Measurements from ENCODE around the gene CLDN6. TPM values are rescaled to one million over a fixed set of nuclear protein-coding genes. Genes with fewer than 3 reads are reported as not detected.

The CLDN6 gene
- total RNA-seq, 1 experiment from 2014 or later: 0.49 TPM

GRCh38 chr16:2967721-2968161 lies 50.2 kb downstream of the CLDN6 start:
- Histone ChIP-seq H3K9me3 (ENCODE audit: control insufficient read depth in 1 of 2, insufficient read depth in 1 of 2, low read depth in 1 of 2, low read length in 2 of 2) (no peaks in the 10 kb centered on the region), H3K9me2 (ENCODE audit: insufficient read depth) (no peaks in the 10 kb centered on the region), H4K20me1 (ENCODE audit: insufficient read depth) (peaks cover 4% of the 10 kb centered on the region; the same call in 1 of the 2 replicates), H3K27me3 (ENCODE audit: insufficient read depth, low read length) (no peaks in the 10 kb centered on the region), H3K9ac (ENCODE audit: low read length) (peak overlapping the region; percentile 91), H3K4me1 (ENCODE audit: control insufficient read depth in 1 of 2, insufficient read depth in 2 of 2, low read length in 2 of 2) (peaks cover 19 to 67% of the 10 kb centered on the region in 2 experiments), H3K36me3 (ENCODE audit: control insufficient read depth in 1 of 2, insufficient read depth in 2 of 2, low read length in 2 of 2) (no peaks in the 10 kb centered on the region; a peak in 1 of 4 replicates), H3K4me2 (ENCODE audit: low read length) (peak overlapping the region; percentile 89), H3K79me2 (ENCODE audit: insufficient read depth, low read length) (peaks cover 25% of the 10 kb centered on the region), H3K4me3 (replicated peaks in 1 of 2; ENCODE audit: low read depth in 1 of 2, low read length in 2 of 2) (peak overlapping the region in 1 of 2 experiments; percentile 66; a peak in 3 of 4 replicates), H3K27ac (ENCODE audit: low read depth, low read length) (peak overlapping the region; percentile 95), H2AFZ (ENCODE audit: low read depth, low read length, poor library complexity, severe bottlenecking) (no peak overlapping the region)
- ATAC-seq (no peak), DNase-seq (ENCODE audit: low read depth, low spot score) (no peak)
- BruUV-seq (replicated peaks): no TSS peak
- ChIA-PET POLR2A (interaction anchor here (1.1 kb wide), 1 partner anchor 15 kb away, joined by 3 read pairs; no protein-coding TSS in a partner anchor), RAD21 (ENCODE audit: low non-redundant PET in 1 of 2, low total read pairs in 2 of 2, uncharacterized antibody in 2 of 2, unreplicated experiment in 2 of 2) (no interaction called here), CTCF (no interaction called here)
- intact Hi-C loops (cut with micrococcal nuclease): no loop called here
- TF ChIP-seq EGR1 (IDR thresholded peaks at IDR 0.05; ENCODE audit: low read depth) (no peak), MAX (IDR thresholded peaks at IDR 0.05) (no peak), CBX3 (IDR thresholded peaks at IDR 0.05; ENCODE audit: low read depth) (no peak), ATF3 (IDR thresholded peaks at IDR 0.05) (no peak), ELF1 (IDR thresholded peaks at IDR 0.05; ENCODE audit: borderline replicate concordance, low read depth) (no peak), YY1 (IDR thresholded peaks at IDR 0.05; ENCODE audit: extremely low read depth, insufficient replicate concordance, low read depth, low read length) (no peak), REST (IDR thresholded peaks at IDR 0.05; ENCODE audit: low read depth) (no peak), TCF7L2 (IDR thresholded peaks at IDR 0.05; ENCODE audit: borderline replicate concordance, extremely low read depth, insufficient read depth, insufficient read length) (no peak), RAD21 (IDR thresholded peaks at IDR 0.05; ENCODE audit: low read depth) (no peak), ZNF274 (IDR thresholded peaks at IDR 0.05; ENCODE audit: low read depth, low read length) (no peak), EZH2phosphoT487 (IDR thresholded peaks at IDR 0.05; ENCODE audit: borderline replicate concordance) (no peak), SIN3A (IDR thresholded peaks at IDR 0.05; ENCODE audit: low read depth) (no peak), ZFX (IDR thresholded peaks at IDR 0.05) (no peak), ZBTB33 (IDR thresholded peaks at IDR 0.05; ENCODE audit: extremely low read depth, insufficient replicate concordance, low read length) (no peak), EZH2 (IDR thresholded peaks at IDR 0.05) (no peak), POLR2A (IDR thresholded peaks at IDR 0.05; ENCODE audit: borderline replicate concordance, extremely low read depth, insufficient read depth, insufficient read length) (no peak), FOSL1 (IDR thresholded peaks at IDR 0.05; ENCODE audit: low read depth) (no peak)

All from HCT116 (cell line).